Measurements from ENCODE around the gene ARHGEF25.

- TF ChIP-seq CTCF (IDR thresholded peaks at IDR 0.05) (no peak), POLR2A (IDR thresholded peaks at IDR 0.05) (no peak)
Measured at GRCh38 chr12:57606821-57607220, 4.4 kb upstream of the ARHGEF25 start.
